SU-DHL-6 (cell line): ENCODE data around the gene TBX2.

Experiments
- CTCF ChIP-seq: fragments of 200-600 bp; sonication (generic); IDR thresholded peaks from one replicate; pipeline ENCODE4 v1.5.1; 2017; ENCODE audit warnings: antibody characterized with exemption, mild to moderate bottlenecking, low read length, moderate library complexity; ENCODE audit not compliant: insufficient read depth, poor library complexity, severe bottlenecking
- EZH2phosphoT487 ChIP-seq: fragments of 200-600 bp; sonication (generic), shearing (Covaris generic); conservative IDR thresholded peaks from 2 replicates; pipeline ENCODE4 v1.6.1; 2018; ENCODE audit warnings: mild to moderate bottlenecking, antibody characterized with exemption, low read length, moderate library complexity, mixed read lengths

- no peak for TF ChIP-seq CTCF
- no peak for TF ChIP-seq EZH2phosphoT487
These were observed 22.5 kb upstream of the TBX2 start for GRCh38 chr17:61376931-61377838.
